H9 (cell line): ENCODE measurements around the gene LAMB4. TPM values are rescaled to one million over a fixed set of nuclear protein-coding genes. Genes with fewer than 3 reads are reported as not detected.

ENCODE experiments used
- DNase-seq: peaks from one replicate; pipeline ENCODE4 v3.0.0-alpha.2; 2017
- H2AFZ ChIP-seq: one replicate; pipeline ENCODE4 v1.6.1; 2013; ENCODE audit warnings: mild to moderate bottlenecking, low read length, control low read depth, moderate library complexity
- H2AK5ac ChIP-seq: 2 replicates; pipeline ENCODE4 v1.6.1; 2013; ENCODE audit warnings: low read length, control low read depth, mixed read lengths; ENCODE audit not compliant: insufficient read length
- H2BK120ac ChIP-seq: one replicate; pipeline ENCODE4 v1.6.1; 2013; ENCODE audit warnings: low read depth, mild to moderate bottlenecking, low read length, control low read depth, inconsistent platforms; ENCODE audit not compliant: poor library complexity, severe bottlenecking
- H2BK12ac ChIP-seq: 2 replicates; pipeline ENCODE4 v1.6.1; 2013; ENCODE audit warnings: low read length, control low read depth, mixed read lengths, low read depth; ENCODE audit not compliant: insufficient read length
- H2BK15ac ChIP-seq: 2 replicates; pipeline ENCODE4 v1.6.1; 2013; ENCODE audit warnings: low read depth, low read length, control low read depth
- H2BK20ac ChIP-seq: one replicate; pipeline ENCODE4 v1.6.1; 2013; ENCODE audit warnings: low read depth, mild to moderate bottlenecking, low read length, control low read depth, inconsistent platforms; ENCODE audit not compliant: poor library complexity, severe bottlenecking
- H2BK5ac ChIP-seq: 2 replicates; pipeline ENCODE4 v1.6.1; 2013; ENCODE audit warnings: low read length, control low read depth, mixed read lengths; ENCODE audit not compliant: insufficient read length
- H3K14ac ChIP-seq: 2 replicates; pipeline ENCODE4 v1.6.1; 2013; ENCODE audit warnings: low read length, control low read depth; ENCODE audit not compliant: insufficient read depth
- H3K18ac ChIP-seq: 2 replicates; pipeline ENCODE4 v1.6.1; 2013; ENCODE audit warnings: low read depth, mild to moderate bottlenecking, mixed read lengths, low read length, control low read depth; ENCODE audit not compliant: insufficient read length
- H3K23ac ChIP-seq: 2 replicates; pipeline ENCODE4 v1.6.1; 2013; ENCODE audit warnings: low read length, control low read depth, mixed read lengths, low read depth; ENCODE audit not compliant: insufficient read length
- H3K23me2 ChIP-seq: 2 replicates; pipeline ENCODE4 v1.6.1; 2013; ENCODE audit warnings: low read depth, mild to moderate bottlenecking, mixed read lengths, low read length, control low read depth; ENCODE audit not compliant: insufficient read length, poor library complexity, severe bottlenecking
- H3K27ac ChIP-seq: 2 replicates; pipeline ENCODE4 v1.5.1; 2013; ENCODE audit warnings: low read length, control low read depth, mixed read lengths, low read depth; ENCODE audit not compliant: insufficient read length
- H3K27me3 ChIP-seq: 2 replicates; pipeline ENCODE4 v1.6.1; 2013; ENCODE audit warnings: low read length, control low read depth, inconsistent platforms; ENCODE audit not compliant: insufficient read depth
- H3K4ac ChIP-seq: 2 replicates; pipeline ENCODE4 v1.6.1; 2013; ENCODE audit warnings: low read depth, mild to moderate bottlenecking, control low read depth, inconsistent platforms, low read length, moderate library complexity
- H3K4me1 ChIP-seq: 2 replicates; pipeline ENCODE4 v1.6.1; 2013; ENCODE audit warnings: low read length, control low read depth, inconsistent platforms; ENCODE audit not compliant: insufficient read depth
- H3K4me2 ChIP-seq: 2 replicates; pipeline ENCODE4 v1.6.1; 2013; ENCODE audit warnings: low read length, control low read depth, mixed read lengths; ENCODE audit not compliant: insufficient read length, insufficient read depth
- H3K56ac ChIP-seq: 2 replicates; pipeline ENCODE4 v1.6.1; 2013; ENCODE audit warnings: low read depth, mild to moderate bottlenecking, mixed read lengths, low read length, control low read depth; ENCODE audit not compliant: insufficient read length
- H3K79me1 ChIP-seq: 2 replicates; pipeline ENCODE4 v1.6.1; 2013; ENCODE audit warnings: low read depth, mild to moderate bottlenecking, moderate library complexity, low read length, control low read depth, inconsistent platforms; ENCODE audit not compliant: insufficient read depth, poor library complexity, severe bottlenecking
- H3K79me2 ChIP-seq: 2 replicates; pipeline ENCODE4 v1.6.1; 2013; ENCODE audit warnings: low read length, control low read depth, inconsistent platforms; ENCODE audit not compliant: insufficient read depth
- H3K9ac ChIP-seq: 2 replicates; pipeline ENCODE4 v1.6.1; 2013; ENCODE audit warnings: low read length, control low read depth, mixed read lengths; ENCODE audit not compliant: insufficient read length; ENCODE audit errors: extremely low read depth
- H3K9me3 ChIP-seq: one replicate; pipeline ENCODE4 v1.6.1; 2013; ENCODE audit warnings: low read depth, low read length, inconsistent platforms; ENCODE audit not compliant: control insufficient read depth
- H3T11ph ChIP-seq: one replicate; pipeline ENCODE4 v1.6.1; 2013; ENCODE audit warnings: mild to moderate bottlenecking, low read length, control low read depth, inconsistent platforms
- H4K20me1 ChIP-seq: one replicate; pipeline ENCODE4 v1.6.1; 2013; ENCODE audit not compliant: control insufficient read depth, insufficient read length, insufficient read depth
- H4K5ac ChIP-seq: 2 replicates; pipeline ENCODE4 v1.6.1; 2013; ENCODE audit warnings: low read depth, mild to moderate bottlenecking, mixed read lengths, low read length, control low read depth; ENCODE audit not compliant: insufficient read length
- H4K8ac ChIP-seq: replicated peaks from 2 replicates; pipeline ENCODE4 v1.6.1; 2013; ENCODE audit warnings: low read length, control low read depth, mixed read lengths, low read depth; ENCODE audit not compliant: insufficient read length
- H4K91ac ChIP-seq: 2 replicates; pipeline ENCODE4 v1.6.1; 2013; ENCODE audit warnings: low read depth, mild to moderate bottlenecking, moderate library complexity, mixed read lengths, low read length, control low read depth; ENCODE audit not compliant: insufficient read length
- H3K27ac Mint-ChIP-seq, 3 experiments: 2 replicates in 2 of 3; 3 replicates in 1 of 3; pipeline ENCODE4 v1.8.0; 2020 to 2021; ENCODE audit warnings: mixed read lengths in 3 of 3, mild to moderate bottlenecking in 1 of 3, moderate library complexity in 1 of 3
- H3K27me3 Mint-ChIP-seq: 2 replicates; pipeline ENCODE4 v1.8.0; 2021; ENCODE audit warnings: low read depth, mild to moderate bottlenecking, moderate library complexity, mixed read lengths
- H3K36me3 Mint-ChIP-seq, 3 experiments: 2 replicates in 2 of 3; 3 replicates in 1 of 3; pipeline ENCODE4 v1.8.0; 2020 to 2021; ENCODE audit warnings: low read depth in 3 of 3, mixed read lengths in 3 of 3; ENCODE audit not compliant: insufficient read depth in 1 of 3
- H3K4me1 Mint-ChIP-seq, 2 experiments: 2 replicates each; pipeline ENCODE4 v1.8.0; 2020; ENCODE audit warnings: mixed read lengths in 2 of 2
- H3K4me3 Mint-ChIP-seq, 2 experiments: 2 replicates in 1 of 2; 3 replicates in 1 of 2; pipeline ENCODE4 v1.8.0; 2020 to 2021; ENCODE audit warnings: mild to moderate bottlenecking in 2 of 2, mixed read lengths in 2 of 2, moderate library complexity in 1 of 2
- H3K9me3 Mint-ChIP-seq, 2 experiments: 2 replicates in 1 of 2; 3 replicates in 1 of 2; pipeline ENCODE4 v1.8.0; 2020; ENCODE audit warnings: mild to moderate bottlenecking in 2 of 2, mixed read lengths in 2 of 2, moderate library complexity in 1 of 2
- CTCF ChIP-seq: fragments of 200-600 bp; sonication (generic); conservative IDR thresholded peaks from 3 replicates; pipeline ENCODE4 v1.8.0; 2021; ENCODE audit warnings: antibody characterized with exemption, mild to moderate bottlenecking
- WGBS: extraction: QIAGEN DNeasy Blood & Tissue Kit; methylation state at CpG from one replicate; pipeline ENCODE4 v1.1.7; 2013; ENCODE audit warnings: missing lambda C conversion rate, low lambda C conversion rate, mixed read lengths; ENCODE audit not compliant: insufficient read length; ENCODE audit errors: extremely low coverage; 5-methylcytosine and 5-hydroxymethylcytosine counted together
- total RNA-seq: library from RNA; stranded (reverse); gene quantifications from 2 replicates; pipeline ENCODE4 v1.2.1, GENCODE V29; 2021

Gene LAMB4
- total RNA-seq, 1 experiment from 2014 or later = not detected

DNA sequence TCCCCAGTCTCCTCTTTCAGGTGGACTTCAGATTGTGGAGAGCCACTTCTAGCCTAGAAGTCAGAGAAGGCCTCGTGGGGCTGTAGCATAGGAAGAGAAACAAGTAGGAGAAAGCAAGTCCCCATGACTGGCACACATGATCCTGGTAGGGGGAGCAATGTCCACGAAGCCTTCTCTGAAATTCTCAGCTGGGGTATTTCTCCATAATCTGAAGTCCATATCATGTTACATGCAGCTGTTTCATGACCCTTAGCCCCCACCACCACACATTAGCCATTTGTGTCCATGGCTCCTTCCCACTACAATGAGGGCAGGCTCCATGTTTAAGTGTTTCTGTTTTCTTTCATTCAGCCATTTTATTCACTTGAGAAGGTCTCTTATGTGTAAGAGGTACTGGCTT lies 43.2 kb downstream of the LAMB4 start:
- Histone ChIP-seq H3K4me2 (no peak overlapping the region), H3K14ac (no peak overlapping the region), H4K5ac (no peak overlapping the region), H3K79me2 (no peaks in the 10 kb centered on the region), H3K4ac (no peak overlapping the region), H3K56ac (no peak overlapping the region), H2BK20ac (no peak overlapping the region), H3K23me2 (no peaks in the 10 kb centered on the region), H3K18ac (no peak overlapping the region), H3K79me1 (no peaks in the 10 kb centered on the region), H2BK15ac (no peak overlapping the region), H3T11ph (no peak overlapping the region), H2AFZ (no peak overlapping the region), H2BK120ac (no peak overlapping the region), H4K20me1 (no peaks in the 10 kb centered on the region), H3K9ac (no peak overlapping the region), H3K27ac (no peak overlapping the region), H2AK5ac (no peak overlapping the region), H2BK5ac (no peak overlapping the region), H3K4me1 (no peaks in the 10 kb centered on the region), H4K8ac (no peak overlapping the region), H2BK12ac (no peak overlapping the region), H3K27me3 (no peaks in the 10 kb centered on the region), H3K23ac (no peak overlapping the region), H3K9me3 (no peaks in the 10 kb centered on the region), H4K91ac (no peak overlapping the region)
- no CpG with 5 or more reads among the region's 2 CpGs for WGBS
- no peak for DNase-seq
- Mint-ChIP-seq H3K27me3 (no peaks in the 10 kb centered on the region), H3K4me1 (no peaks in the 10 kb centered on the region), H3K9me3 (no peaks in the 10 kb centered on the region), H3K36me3 (no peaks in the 10 kb centered on the region), H3K4me3 (no peak overlapping the region), H3K27ac (no peak overlapping the region; a peak in 1 of 7 replicates)
- TF ChIP-seq CTCF = no peak
